Adipocyte (in vitro differentiated cells): ENCODE results near the gene RBM8A.

Experiments used
- DNase-seq: peaks from one replicate; pipeline ENCODE4 v3.0.0-alpha.2; 2015; ENCODE audit warnings: low read depth
- H3K27me3 ChIP-seq: replicated peaks from 2 replicates; pipeline ENCODE4 v1.7.0; 2013; ENCODE audit warnings: mild to moderate bottlenecking, low read length, moderate library complexity; ENCODE audit not compliant: control insufficient read depth, insufficient read depth
- H3K36me3 ChIP-seq: 2 replicates; pipeline ENCODE4 v1.7.0; 2013; ENCODE audit warnings: low read length, mild to moderate bottlenecking, moderate library complexity; ENCODE audit not compliant: control insufficient read depth, insufficient read depth, severe bottlenecking
- H3K4me1 ChIP-seq: 2 replicates; pipeline ENCODE4 v1.7.0; 2013; ENCODE audit warnings: mild to moderate bottlenecking, low read length, moderate library complexity; ENCODE audit not compliant: control insufficient read depth, insufficient read depth
- H3K4me3 ChIP-seq: 2 replicates; pipeline ENCODE4 v1.7.0; 2013; ENCODE audit warnings: mild to moderate bottlenecking, low read length, moderate library complexity
- H3K9ac ChIP-seq: 2 replicates; pipeline ENCODE4 v1.7.0; 2013; ENCODE audit warnings: mild to moderate bottlenecking, low read length, moderate library complexity
- H3K9me3 ChIP-seq: 2 replicates; pipeline ENCODE4 v1.7.0; 2013; ENCODE audit warnings: mild to moderate bottlenecking, low read length, moderate library complexity; ENCODE audit not compliant: control insufficient read depth

Gene RBM8A

DNA sequence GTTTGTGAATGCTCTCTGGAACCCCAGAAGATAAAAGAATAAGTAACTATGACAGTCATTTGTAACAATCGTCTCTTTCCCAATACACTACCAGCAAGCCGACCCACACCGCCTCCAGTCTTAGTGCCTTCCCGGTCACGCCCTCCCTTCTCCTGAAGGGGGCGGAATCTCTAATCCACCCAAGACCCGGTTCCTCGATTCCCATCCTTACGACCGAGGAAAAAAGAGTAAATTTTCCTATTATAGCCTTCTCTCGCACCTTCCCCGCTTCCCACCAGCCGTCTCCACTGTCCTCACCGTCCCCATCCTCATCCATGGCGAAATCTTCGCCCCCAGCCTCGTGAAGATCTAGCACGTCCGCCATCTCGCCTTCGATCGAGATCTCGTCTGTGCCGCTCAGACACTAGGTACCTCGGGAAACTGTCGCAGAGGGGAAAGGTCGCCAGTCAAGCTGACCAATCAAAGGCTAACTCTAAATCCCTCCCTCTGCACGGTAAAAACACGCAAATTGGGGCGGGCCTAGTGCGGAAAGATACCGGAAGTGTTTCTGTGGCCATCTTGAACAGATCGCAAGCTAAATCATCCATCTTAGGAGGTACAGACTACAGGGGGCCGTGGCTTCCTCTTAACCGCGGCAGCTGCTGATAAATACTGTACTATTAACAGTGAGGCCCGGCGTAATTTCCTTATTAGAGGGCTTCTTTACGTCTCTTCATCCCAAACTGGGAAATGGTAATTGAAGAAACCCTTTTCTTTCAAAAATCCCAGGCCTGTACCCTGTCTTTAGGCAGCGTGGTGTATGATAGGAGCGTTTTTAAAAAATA lies at the start of gene RBM8A:
TSS of gene RBM8A (minus strand) at position 422 of the 824 bp plus-strand sequence. CDS start at position 364, 58 bp downstream.
- DNase-seq: peak; percentile 99

GRCh38 chr1:145977016-145977415 lies 49.7 kb upstream of the RBM8A start:
- H3K9ac ChIP-seq: peak overlapping the region; percentile 94
- no peak overlapping the region for H3K4me3 ChIP-seq
- no peaks in the 10 kb centered on the region for H3K27me3 ChIP-seq
- no peak for DNase-seq
- peaks cover 42% of the 10 kb centered on the region for H3K4me1 ChIP-seq
- H3K9me3 ChIP-seq: no peaks in the 10 kb centered on the region
- no peaks in the 10 kb centered on the region for H3K36me3 ChIP-seq

More for the DNA sequence above, at the start of gene RBM8A:
- H3K4me1 ChIP-seq: peaks cover 18% of the 10 kb centered on the region
- H3K9ac ChIP-seq: peak within 1 kb of the TSS; percentile 94
- no peaks in the 10 kb centered on the region for H3K27me3 ChIP-seq
- no peaks in the 10 kb centered on the region for H3K9me3 ChIP-seq
- peaks cover 21% of the 10 kb centered on the region for H3K36me3 ChIP-seq
- H3K4me3 ChIP-seq: peak within 1 kb of the TSS; percentile 92

GRCh38 chr1:145975216-145975615 lies 47.9 kb upstream of the RBM8A start:
- no peaks in the 10 kb centered on the region for H3K36me3 ChIP-seq
- no peak overlapping the region for H3K9ac ChIP-seq
- H3K9me3 ChIP-seq: no peaks in the 10 kb centered on the region
- DNase-seq: no peak
- H3K4me1 ChIP-seq: peaks cover 33% of the 10 kb centered on the region
- no peaks in the 10 kb centered on the region for H3K27me3 ChIP-seq
- H3K4me3 ChIP-seq: no peak overlapping the region

- no peaks in the 10 kb centered on the region for H3K9me3 ChIP-seq
- no peak for DNase-seq
- H3K9ac ChIP-seq: no peak overlapping the region
- H3K4me1 ChIP-seq: peaks cover 28% of the 10 kb centered on the region
- no peak overlapping the region for H3K4me3 ChIP-seq
- no peaks in the 10 kb centered on the region for H3K36me3 ChIP-seq
- no peaks in the 10 kb centered on the region for H3K27me3 ChIP-seq
Observed at GRCh38 chr1:145974721-145975120, 47.4 kb upstream of the RBM8A start.

DNA sequence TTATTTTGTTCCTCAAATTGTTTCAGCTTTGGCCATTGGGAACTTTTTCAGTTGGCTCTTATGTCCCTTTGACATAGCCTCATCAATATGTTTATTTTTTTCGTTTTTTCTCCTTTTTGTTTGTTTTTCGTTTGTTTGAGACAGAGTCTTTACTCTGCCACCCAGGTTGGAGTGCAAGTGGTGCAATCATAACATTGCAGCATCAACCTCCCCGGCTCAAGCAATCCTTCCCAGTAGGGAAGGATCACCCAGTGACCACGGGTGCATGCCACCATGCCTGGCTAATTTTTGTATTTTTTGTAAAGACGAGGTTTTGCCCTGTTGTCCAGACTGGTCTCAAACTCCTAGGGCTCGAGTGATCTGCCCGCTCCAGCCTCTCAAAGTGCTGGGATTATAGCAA lies 45.3 kb upstream of the RBM8A start:
- Histone ChIP-seq H3K9ac (no peak overlapping the region), H3K4me3 (no peak overlapping the region), H3K4me1 (peaks cover 7% of the 10 kb centered on the region), H3K9me3 (no peaks in the 10 kb centered on the region), H3K27me3 (no peaks in the 10 kb centered on the region), H3K36me3 (no peaks in the 10 kb centered on the region)
- no peak for DNase-seq

DNA sequence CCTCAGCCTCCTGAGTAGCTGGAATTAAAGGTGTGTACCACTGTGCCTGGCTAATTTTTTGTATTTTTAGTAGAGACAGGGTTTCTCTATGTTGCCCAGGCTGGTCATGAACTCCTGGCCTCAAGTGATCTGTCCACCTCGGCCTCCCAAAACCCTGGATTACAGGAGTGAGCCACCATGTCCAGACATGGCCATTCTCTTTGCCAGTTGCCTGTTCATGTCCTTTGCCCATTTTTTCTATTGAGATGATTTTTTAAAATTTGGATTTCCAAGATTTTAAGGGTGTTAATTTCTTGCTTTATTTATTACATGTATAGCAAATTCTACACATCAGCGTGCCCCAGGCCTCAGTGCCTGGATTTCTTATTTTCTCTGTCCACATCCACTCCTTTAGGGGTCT lies 40.0 kb upstream of the RBM8A start:
- DNase-seq: no peak
- Histone ChIP-seq H3K9ac (no peak overlapping the region), H3K36me3 (no peaks in the 10 kb centered on the region), H3K4me1 (peaks cover 23% of the 10 kb centered on the region), H3K4me3 (no peak overlapping the region), H3K27me3 (no peaks in the 10 kb centered on the region), H3K9me3 (no peaks in the 10 kb centered on the region)

DNA sequence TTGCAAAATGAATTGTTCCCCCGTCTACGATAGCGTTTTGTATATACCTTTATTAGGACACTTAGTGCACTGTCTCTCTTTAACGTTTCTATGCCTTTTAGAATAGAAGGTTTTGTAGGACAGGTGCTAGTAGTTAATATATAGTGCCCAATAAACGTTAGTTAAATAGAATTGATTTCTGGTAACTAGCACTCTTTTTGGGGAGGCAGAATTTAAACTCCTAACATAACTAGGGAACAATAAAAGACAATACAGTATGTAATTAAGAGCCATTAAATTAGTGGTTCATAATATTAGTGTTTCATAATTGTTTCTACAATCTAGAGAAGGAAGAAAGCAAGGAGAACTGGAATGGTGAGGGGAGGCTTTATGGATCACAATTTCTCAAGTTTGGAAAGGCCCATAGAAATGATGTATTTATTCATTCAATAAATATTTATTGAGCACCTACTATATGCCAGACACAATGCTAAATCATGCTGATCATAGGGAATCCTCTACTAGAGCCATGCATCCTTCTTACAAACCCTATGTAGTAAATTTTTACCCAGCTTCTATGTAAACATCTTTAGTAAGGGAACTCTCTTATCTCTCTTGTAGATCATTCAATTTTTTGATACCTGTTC lies 37.9 kb upstream of the RBM8A start:
- no peaks in the 10 kb centered on the region for H3K36me3 ChIP-seq
- H3K27me3 ChIP-seq: no peaks in the 10 kb centered on the region
- H3K4me1 ChIP-seq: peaks cover 38% of the 10 kb centered on the region
- H3K4me3 ChIP-seq: peak overlapping the region; percentile 97
- DNase-seq: no peak
- no peaks in the 10 kb centered on the region for H3K9me3 ChIP-seq
- peak overlapping the region; percentile 93 for H3K9ac ChIP-seq

- Histone ChIP-seq H3K4me1 (peaks cover 38% of the 10 kb centered on the region), H3K9me3 (no peaks in the 10 kb centered on the region), H3K9ac (peak within 1 kb of the TSS; percentile 93), H3K27me3 (no peaks in the 10 kb centered on the region), H3K36me3 (no peaks in the 10 kb centered on the region), H3K4me3 (peak within 1 kb of the TSS; percentile 97)
- peak; percentile 98 for DNase-seq
Observed at GRCh38 chr1:145964328-145965118, 37.2 kb upstream of the RBM8A start, which contains the start of the genes ANKRD34A and POLR3GL. Gene ANKRD34A (minus strand): TSS chr1:145964575. CDS start chr1:145961759, 2,816 bp downstream. Gene POLR3GL (plus strand): TSS chr1:145964690. CDS start chr1:145974866, 10,176 bp downstream.

- H3K9me3 ChIP-seq: no peaks in the 10 kb centered on the region
- no peaks in the 10 kb centered on the region for H3K27me3 ChIP-seq
- H3K9ac ChIP-seq: peak overlapping the region; percentile 93
- no peaks in the 10 kb centered on the region for H3K36me3 ChIP-seq
- peak overlapping the region; percentile 97 for H3K4me3 ChIP-seq
- H3K4me1 ChIP-seq: peaks cover 40% of the 10 kb centered on the region
- DNase-seq: peak; percentile 46
Observed at GRCh38 chr1:145963265-145964019, 36.2 kb upstream of the RBM8A start.

DNA sequence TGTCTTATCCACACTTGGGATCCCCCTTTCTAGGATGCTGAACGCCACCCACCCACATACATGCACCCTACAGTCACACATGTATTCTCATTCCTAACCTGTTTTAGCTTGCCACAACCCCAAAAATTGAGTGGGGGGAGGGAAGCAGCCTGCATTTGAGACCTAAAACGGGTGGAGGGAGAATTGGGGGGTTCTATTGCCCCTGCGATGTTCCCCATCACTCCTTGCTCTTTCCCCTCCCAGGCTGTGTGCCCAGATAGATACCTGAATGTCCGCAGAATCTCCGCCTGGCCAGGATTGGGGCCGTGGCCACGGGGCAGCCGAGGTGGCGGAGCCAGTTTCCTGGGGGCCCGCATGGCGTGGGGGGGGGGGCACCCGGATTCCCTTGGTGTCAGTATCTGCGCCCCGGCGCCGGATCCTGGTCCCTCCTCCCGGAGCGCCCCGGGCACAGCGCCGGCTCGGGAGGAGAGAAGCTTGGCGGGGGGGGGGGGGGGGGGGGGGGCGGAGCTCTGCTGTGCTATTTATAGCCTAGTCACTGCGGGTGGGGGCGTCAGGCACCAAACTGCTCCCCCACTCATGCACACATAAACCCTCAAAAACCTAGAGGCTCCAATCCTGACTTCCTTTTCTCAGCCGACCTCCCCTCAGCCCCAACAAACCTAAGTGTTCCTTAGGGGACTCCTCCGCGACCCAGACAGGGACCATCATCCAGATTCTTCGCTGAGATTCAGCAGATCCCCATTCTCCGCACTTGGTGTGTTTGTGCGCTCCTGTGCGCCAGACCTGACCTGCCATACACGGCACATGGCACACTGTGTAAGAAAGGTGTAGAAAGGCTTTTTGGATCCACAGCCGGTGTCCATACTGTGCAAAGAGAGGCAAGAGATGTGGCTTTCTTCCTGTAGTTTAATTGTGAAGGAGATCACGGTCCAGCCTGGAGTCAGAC lies 35.1 kb upstream of the RBM8A start:
- DNase-seq: peak; percentile 67
- H3K36me3 ChIP-seq: no peaks in the 10 kb centered on the region

More for the DNA sequence above, 35.1 kb upstream of the RBM8A start:
- H3K4me3 ChIP-seq: peak overlapping the region; percentile 86
- no peaks in the 10 kb centered on the region for H3K9me3 ChIP-seq
- H3K9ac ChIP-seq: peak overlapping the region; percentile 93
- H3K27me3 ChIP-seq: no peaks in the 10 kb centered on the region
- H3K4me1 ChIP-seq: peaks cover 45% of the 10 kb centered on the region
